ENCODE data around the gene STRN4.
"Not testable (repeated sequence)": the region's sequence is repeated elsewhere in the genome, so short reads cannot be mapped to it uniquely, and the experiment has no call there.

The STRN4 gene

DNA sequence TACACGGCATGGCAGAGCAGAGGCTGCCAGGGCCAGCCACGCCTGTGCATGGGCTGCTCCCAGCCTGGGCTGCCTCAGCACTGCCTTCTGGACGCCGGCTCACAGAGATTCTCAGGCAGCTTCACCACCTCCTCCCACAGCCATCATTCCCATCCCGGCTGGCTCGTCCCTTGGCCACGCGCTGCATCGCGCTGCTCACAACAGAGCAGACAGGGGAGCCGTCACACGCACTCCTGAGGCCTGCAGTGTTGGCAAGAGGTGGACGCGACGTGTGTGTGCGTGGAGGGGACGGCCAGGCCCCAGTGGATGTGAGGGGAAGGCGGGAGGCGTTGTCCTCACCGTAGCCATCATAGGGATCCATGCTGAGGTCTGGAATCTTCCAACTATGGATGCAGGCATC lies 21.8 kb downstream of the STRN4 start:
- no peak for DNase-seq

DNA sequence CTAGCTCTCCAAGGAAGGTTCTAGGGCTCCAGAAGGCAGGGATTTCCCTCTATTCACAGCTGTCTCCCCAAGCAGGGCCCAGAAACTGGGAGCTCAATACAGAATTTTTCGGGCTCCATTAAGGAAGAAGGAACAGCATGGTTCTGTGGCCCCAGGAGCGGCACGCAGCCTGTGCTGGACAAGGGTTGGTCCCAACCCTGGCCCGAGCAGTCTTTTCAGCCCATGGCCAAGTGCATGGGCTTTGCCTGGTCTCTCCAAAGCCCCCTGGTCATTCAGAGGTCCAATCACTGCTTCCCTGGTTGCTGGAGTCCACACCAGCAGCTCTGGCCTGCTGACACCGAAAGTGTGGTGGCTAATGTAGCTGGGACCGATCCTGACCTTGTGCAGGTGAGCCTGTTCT lies 22.8 kb downstream of the STRN4 start:
- no peak for DNase-seq

DNA sequence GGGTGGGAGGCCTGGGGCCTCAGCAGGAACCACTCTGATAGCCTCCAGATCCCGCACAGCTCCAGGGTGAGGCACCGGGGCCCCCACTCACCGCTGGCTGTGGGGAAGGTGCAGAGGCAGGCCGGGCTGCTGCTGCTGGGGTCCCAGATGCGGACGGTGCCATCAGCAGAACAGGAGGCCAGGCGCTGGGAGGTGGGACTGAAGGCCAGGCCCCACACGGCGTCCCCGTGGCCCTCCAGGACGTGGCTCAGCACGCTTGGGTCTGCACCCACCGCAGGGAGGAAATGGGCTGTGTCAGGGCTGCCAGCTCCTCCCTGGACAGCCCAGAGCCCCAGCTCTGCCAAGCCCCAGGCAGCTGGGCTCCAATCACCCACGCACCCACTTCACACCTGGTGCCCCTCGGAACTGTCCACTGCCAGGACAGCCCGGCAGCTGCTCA lies 23.2 kb downstream of the STRN4 start:
- no peak for DNase-seq

- no peak for DNase-seq
Observed at GRCh38 chr19:46722421-46723022, 23.7 kb downstream of the STRN4 start.

DNA sequence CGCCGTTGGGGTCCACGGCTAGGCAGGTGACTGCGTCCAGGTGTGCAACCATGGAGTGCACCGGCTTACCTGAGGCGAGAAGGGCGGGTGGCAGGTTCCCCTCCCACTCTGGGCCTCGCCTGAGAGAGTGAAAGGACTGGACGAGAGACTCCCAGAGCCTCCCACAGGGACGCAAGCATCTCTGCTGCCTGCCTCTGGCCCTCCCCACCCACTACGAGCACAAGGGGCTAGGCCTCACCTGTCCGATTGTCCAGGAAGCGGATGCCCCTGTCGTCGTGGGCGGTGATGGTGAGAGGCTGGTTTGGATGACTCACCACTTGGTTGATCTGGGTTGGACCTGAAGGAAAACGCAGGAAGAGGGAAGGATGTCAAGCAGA lies 24.3 kb downstream of the STRN4 start:
- DNase-seq: no peak

GRCh38 chr19:46721269-46722003 lies 24.8 kb downstream of the STRN4 start:
- no peak for DNase-seq

- DNase-seq: no peak
Observed at GRCh38 chr19:46720503-46721239, 25.6 kb downstream of the STRN4 start.

GRCh38 chr19:46719629-46720502 lies 26.4 kb downstream of the STRN4 start:
- no peak for DNase-seq

- no peak for DNase-seq
Observed at GRCh38 chr19:46718934-46719622, 27.2 kb downstream of the STRN4 start.

DNA sequence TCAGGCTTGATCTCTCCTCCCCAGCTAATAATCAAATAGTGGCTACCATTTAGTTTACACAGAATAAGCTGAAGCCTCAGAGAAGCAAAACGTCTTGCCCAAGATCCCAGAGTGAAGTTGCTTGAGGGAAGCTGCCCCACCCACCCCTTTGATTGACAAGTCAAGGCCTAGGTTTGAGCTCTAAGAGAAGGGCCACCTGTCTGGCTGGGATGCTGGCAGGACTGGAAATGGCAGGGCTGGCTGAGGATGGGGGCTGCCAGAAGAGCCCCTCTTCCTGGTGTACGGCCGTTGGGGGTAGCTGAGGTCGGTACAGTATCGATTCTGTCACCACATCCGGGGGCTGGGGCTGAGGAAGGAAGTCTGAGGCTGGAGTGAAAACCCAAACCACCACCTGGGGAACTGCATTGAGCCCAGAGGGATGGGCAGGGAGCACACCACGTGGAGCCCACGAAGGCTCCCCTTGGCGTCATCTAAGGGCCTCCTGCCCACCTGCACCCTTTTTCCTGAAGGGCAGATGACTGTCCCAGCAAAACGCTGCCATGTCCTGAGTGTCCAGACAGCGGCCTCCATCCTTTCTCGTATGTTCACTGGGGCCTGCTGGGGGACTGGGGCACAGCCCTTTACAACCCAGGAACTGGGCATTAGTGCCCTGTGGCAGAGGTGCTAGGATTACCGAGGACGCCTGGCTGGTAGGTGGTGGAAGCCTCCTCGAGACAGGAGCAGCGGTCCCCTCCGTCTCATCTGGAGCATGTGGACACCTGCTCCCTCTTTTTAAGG lies 27.9 kb downstream of the STRN4 start:
- DNase-seq: no peak

GRCh38 chr19:46717716-46718143 lies 28.5 kb downstream of the STRN4 start:
- DNase-seq: no peak

DNA sequence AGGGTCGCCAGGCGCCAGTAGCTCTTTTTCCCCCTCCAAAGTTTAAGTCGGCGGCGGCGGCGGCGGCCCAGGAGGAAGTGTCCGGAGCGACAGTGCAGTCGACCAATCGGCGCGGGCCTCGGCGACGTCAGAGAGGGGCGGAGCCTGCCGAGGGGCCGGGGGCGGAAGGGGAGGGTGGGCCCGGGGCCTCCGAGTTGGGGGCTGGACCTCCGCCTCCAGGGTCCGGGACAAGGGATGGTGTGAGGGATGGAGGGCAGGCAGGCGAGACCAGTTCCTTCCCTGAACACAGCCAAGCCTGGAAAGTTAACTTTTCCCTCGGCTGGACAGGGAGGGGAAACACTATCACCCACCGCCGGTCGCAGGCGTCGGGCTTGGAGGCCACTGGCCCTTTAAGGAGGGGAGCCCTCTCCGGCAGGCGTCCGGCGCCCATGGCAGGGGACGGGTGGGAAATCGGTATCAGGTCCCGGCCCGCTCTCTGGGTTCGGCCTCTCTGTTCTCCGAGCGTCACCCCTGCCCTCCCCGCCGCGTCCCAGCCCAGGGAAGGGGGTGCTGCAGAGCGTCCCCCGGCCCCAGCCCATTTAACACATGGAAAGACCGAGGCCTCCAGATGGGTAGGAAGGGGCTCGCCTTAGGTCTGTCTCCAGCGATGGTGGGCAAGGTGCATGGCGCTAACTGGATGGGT lies 29.1 kb downstream of the STRN4 start, which contains the start of gene PRKD2:
Gene PRKD2, minus strand, starts transcription at position 81 of the 682 bp plus-strand sequence. CDS start 744 bp downstream, outside the sequence.
- DNase-seq: peak; percentile 48

DNA sequence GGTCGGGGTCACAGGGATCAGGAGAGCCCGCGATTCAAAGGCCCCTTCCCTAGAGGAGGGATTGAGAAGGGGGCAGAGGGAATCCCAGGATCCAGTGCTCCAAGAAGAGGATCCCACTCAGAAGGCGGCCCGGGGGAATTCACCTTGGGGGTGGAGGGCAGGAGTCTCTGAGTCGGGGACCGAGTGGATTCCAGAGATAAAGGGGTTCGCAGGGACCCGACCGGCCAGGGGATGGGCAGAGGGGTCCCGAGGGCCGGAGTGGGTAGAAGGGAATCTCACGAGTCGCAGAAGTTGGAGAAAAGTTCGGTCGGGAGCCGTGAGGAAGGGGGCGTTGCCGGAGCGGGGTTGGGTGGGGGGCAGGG lies 29.6 kb downstream of the STRN4 start:
- no peak for DNase-seq

- DNase-seq: no peak
Observed at GRCh38 chr19:46715975-46716671, 30.1 kb downstream of the STRN4 start.

DNA sequence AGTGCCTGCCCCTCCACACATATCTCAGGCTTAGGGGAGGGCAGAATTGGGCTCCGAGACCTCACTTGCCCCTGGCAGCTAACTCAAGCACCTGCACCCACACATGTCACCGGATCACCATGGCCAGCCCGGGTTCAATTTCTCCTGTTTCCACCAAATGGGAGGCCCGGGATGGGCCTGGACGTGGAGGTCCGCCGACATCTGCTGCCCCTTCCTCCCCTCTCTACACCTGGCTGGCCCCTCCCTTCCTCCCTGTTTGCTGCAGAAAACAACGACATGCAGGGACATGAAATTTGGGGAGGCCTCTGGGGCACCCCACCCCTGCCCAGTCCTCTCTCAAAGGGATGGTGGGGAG lies 30.7 kb downstream of the STRN4 start:
- no peak for DNase-seq

DNA sequence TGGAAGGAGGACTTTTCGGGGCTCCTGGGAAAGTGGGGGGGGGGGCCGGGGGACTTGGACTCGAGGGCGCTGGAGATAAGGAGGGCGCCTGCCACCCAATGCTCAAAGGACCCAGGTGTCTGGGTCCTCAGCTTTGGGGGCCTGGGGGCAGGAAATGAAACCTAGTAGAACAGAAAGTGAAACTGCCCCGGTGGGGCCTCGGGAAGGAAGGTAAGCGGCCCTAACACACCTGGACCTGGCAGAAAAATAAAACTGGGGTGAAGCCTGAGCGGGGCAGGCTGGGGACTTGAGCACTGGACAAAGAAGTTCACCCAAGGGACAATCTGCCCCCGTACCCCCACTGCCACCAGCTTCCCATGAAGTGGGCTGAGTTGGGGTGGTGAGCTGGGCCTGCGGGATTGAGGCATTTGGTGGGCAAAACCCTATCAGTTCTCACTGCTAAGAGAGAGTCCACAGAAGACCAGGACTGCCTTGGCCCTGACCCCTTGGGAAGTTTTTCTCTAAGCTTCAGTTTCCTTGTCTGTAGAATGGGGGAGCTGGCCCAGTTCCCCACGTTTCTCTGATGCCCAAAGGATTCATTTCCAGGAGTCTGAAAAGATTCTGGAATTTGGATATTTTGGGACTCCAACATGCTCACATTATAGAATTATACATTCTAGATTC lies 31.7 kb downstream of the STRN4 start:
- no peak for DNase-seq

DNA sequence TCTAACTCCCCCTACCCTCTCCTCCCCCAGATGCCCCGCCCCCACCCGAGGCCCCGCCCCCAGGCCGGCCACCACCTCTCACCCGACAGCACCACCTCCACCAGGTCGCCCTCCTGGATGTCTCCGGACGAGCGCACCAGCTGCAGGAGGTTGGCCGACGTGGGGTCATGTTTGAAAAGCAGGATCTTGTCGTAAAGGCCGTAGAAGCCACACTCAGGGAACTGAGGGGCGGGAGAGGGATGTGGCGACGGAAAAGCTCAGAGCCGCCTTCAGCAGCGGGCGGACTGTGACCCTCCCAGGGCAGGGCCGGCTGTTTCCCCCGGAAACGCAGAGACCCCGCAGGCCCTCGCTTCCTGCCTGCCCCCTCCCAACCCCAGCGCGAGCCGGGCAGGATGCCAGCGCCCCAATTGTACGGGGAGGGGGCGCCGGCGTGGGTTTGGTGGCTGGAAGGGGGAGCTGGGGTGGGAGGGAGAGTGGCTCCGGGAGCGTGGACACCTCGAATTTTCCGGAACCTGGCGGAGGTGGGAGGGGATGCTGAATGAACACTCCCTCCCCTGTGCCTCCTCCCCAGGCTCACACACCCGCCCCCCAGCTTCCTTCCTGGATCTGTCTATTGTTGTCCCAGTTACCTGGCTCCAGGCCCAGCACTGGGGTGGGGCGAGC lies 32.3 kb downstream of the STRN4 start:
- no peak for DNase-seq

DNA sequence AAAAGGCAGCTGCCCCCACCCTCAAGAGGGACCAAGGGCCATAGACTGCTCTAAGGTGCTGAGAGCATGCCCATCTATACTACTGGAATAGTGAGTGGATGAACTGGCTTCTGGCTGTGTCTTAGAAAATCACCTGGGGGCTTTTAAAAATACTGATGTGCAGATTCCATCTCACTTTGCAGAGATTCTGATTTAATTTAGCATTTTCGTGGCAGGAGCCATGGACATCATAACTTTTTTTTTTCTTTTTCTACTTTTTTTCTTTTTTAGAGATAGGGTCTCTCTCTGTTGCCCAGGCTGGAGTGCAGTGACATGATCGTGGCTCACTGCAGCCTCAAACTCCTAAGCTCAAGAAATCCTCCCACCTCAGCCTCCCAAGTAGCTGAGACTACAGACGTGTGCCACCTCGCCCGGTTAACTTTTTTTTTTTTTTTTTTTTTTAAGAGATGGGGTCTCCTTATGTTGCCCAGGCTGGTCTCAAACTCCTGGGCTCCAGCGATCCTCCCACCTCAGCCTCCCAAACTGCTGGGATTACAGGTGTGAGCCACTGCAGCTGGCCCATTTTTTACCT lies 33.4 kb downstream of the STRN4 start:
- not testable (repeated sequence) for DNase-seq

GRCh38 chr19:46710687-46711086 lies 35.6 kb downstream of the STRN4 start:
- no peak for DNase-seq

All from NCI-H446 treated with DMSO at 0.1 percent for 48 hours (cell line).